IPS DF 4.7 (cell line): ENCODE measurements around the gene OR7C1.
"Not testable (repeated sequence)": the region's sequence is repeated elsewhere in the genome, so short reads cannot be mapped to it uniquely, and the experiment has no call there.

Experiments used
- DNase-seq: peaks from one replicate; pipeline ENCODE4 v3.0.0-alpha.2; 2013; ENCODE audit warnings: low spot score; ENCODE audit errors: extremely low read depth

Gene OR7C1

DNA sequence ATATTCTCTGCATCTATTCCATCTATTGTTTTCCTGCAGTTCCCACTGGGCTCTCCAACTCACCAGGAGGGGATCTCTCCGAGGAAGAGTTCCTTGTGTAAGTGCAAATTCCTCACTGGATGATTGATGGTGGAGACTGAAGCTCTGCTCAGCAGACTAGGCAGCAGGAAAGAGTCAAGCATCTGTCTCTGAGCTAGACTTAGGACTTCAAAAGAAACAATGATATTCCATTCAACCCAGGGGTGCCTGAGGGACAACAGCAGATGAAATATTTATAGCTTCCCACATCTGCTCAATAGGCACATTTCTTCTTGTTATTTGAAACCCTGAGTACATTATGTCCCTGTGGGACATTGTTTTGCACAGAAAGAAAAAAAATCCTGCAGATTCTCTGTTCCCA is at the start of gene OR7C1, which contains the start of gene OR7A5:
Gene OR7C1 (minus strand): TSS at position 175 of the 400 bp plus-strand sequence. CDS start 35,049 bp downstream, outside the sequence.
Gene OR7A5 (minus strand): TSS at position 175 of the 400 bp plus-strand sequence. CDS start 6,944 bp downstream, outside the sequence.
- no peak for DNase-seq

DNA sequence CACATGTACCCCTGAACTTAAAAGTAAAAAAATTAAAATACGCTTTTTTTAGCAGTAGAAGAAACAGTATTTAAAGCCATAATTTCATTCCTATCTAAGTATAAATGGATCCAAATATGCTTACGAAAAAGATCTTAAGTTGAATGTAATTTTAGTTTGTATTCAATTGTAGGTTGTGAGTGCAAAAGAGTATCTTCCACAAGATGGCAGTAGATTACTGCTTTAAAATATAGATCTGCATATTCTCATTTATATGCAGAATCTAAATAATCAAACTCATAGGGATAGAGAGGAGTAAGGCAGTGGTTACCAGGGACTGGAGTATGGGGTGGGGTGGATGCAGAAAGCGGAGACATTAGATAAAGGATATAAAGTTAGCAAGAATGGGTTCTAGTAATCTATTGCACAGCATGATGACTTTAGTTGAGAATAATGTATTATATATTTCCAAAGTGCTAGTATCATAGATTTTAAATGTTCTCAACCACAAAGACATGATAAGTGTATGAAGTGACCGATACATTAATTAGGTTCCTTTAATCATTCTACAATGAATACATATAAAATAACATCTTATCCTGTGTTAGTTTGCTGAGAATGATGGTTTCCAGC is 36.7 kb upstream of the OR7C1 start:
- DNase-seq = no peak

DNA sequence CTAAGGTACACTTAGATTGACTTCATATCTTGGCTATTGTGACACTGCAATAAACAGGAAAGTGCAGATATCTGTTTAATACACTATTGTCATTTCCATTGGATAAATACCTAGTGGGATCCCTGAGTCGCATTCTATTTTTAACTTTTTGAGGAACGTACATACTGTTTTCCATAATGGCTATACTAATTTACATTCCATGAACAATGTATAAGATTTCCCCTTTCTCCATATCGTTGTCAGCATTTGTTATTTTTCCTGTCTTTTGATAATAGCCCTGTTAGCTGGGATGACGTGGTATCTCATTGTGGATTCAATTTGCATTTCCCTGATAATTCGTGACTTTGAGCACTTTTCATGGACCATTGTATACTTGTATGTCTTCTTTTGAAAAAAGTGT is 33.5 kb upstream of the OR7C1 start:
- DNase-seq = no peak

DNA sequence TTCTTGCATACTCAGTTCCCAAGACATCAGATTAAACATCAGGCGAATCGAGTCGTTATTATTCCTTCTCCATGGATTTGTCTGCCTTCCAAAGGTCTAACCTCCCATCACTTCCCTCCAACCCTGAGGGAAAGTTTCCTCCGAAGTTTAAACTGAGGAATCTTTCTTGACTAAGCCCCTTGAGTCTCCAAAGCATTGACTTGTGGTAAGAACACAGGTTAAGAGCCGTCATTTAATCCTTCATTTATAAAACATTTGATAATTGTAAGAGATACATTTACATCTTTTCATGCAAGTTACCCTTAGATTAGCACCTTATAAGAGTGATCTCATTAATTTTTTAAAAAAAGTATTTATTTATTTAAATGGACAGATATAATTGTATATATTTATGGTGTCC is 13.8 kb upstream of the OR7C1 start, which contains the start of gene OR7A10:
Gene OR7A10 (minus strand): TSS at position 101 of the 400 bp plus-strand sequence. CDS start 7,045 bp downstream, outside the sequence.
- no peak for DNase-seq

DNA sequence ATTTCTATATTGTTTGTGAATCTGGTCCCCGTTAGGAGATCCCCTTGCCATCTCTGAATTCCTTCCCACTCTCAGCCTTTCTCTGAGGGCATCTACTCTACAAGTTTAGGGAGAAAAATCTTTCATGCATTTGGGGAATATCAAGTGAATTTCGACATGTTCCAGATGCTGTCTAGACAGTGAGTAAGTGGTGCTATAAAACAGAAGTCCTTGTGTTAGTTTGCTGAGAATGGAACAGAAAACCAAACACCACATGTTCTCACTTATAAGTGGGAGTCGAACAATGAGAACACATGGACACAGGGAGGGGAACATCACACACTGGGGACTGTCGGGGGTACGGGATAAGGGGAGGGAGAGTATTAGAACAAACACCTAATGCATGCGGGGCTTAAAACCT is 8.6 kb upstream of the OR7C1 start:
- no peak for DNase-seq

DNA sequence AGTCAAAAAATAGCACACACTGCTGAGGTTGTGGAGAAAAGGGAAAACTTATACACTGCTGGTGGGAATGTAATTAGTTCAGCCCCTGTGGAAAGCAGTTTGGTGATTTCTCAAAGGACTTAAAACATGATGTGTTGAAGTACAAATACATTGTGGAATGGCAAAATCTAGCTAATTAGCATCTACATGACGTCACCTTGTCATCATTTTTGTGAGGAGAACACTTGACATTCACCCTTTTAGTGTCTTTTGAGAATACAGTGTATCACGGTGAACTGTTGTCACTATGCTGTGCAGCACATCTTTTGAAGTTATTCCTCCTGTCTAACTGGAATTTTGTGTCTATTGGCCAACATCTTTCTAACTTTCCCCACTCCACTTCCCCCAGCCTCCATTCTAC is 8.2 kb upstream of the OR7C1 start:
- no peak for DNase-seq

DNA sequence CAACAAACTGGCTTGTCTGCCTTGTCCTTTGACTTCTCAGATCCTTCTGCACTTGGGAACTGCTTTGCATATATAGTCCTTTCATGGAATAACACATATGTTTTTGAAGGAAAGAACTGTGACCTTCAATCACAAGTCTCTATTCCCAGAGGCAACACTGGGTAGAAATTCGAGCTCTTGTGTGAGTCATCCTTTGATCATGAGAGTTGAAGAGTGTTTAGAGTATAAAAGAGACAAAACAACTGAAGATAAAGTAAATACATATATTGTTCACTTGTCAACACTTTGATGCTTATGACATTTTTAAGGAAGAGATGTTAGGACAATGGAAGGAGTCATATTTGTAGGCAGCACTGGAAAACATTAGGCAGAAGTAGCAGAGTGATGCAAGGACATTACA is 5.2 kb upstream of the OR7C1 start:
- no peak for DNase-seq

DNA sequence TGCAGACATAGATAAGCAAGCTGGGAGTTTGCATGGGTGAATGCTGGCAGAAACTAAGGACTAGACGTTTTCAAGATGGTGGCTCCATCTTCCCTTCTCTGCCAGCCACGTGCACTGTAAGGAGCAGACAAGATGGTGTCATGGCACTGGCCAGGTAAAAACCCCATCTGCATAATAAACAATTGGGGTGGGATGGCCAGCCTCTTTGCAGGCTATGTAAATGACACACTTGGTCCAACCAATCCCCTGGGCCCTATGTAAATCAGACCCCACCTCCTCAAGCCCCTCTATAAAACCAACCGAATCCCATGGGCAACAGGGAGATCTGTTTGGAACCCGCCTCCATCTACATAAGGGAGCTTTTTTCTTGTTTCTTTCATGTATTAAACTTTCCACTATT is 2.4 kb upstream of the OR7C1 start:
- no peak for DNase-seq

DNA sequence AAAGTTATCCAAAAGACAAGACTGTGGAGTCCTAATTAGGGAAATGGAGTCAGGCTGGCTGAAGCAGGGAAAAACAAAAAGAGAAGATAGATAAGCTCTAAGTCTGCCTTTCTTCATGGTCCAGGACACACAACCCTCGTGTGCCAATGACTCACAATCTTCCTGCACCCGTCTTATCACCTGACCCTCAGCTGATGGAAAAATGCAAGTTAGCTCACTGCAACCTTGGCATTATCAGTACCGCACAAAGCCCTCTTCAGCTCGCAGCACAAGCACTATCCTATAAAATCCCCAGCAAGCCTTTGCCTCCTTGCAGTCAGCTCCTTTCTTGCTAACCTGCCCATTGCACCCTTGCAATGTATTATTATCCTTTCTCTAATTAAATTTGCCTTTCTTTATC is 4.3 kb downstream of the OR7C1 start:
- no peak for DNase-seq

DNA sequence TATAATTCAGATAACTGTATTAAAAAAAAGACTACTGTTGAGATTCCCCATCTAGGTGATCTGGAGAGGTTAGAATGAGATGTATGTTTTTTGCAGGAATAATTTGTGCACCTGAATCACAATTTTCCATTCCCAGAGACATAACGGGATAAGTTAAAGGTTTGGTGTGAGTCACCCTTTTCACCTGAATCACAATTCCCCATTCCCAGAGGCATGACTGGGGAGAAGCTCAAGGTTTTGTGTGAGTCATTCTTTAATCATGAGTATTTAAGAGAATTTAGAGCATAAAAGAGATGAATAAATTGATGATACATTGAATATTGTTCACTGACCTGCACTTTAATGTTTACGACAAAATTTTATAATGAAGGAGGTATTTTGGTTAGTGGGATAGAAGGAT is 9.0 kb downstream of the OR7C1 start:
- no peak for DNase-seq

DNA sequence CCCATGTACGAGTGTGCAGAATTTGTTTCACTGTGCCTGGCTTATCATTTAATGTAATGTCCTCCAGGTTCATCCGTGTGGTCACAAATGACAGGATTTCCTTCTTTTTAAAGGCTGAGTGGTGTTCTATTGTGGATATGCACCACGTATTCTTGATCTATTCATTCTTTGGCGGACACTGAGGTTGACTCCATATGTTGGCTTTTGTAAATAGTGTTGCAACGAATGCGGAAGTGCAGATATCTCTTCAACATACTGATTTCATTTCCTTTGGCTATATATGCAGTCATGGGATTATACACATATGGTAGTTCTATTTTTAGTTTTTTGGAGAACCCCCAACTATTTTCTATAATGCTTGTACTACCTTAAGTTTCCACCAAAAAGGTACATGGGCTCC is 13.0 kb downstream of the OR7C1 start:
- no peak for DNase-seq

DNA sequence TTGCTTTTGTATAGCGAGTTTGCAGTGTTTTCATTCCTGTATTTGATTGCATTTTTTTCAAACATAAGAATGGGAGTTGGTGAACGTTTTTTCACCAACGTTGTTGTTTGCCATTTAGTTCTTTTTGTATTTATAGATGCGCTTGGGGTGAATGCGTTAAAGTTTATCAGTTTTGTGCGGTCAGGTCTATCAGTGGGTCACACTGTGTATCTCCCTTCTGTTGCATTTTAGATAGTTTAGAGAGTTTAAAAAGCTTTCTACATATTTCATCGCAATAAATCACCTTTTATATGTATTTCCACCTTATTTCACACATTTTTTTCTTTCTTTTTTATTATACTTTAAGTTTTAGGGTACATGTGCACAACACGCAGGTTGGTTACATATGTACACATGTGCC is 16.4 kb downstream of the OR7C1 start:
- DNase-seq = no peak

DNA sequence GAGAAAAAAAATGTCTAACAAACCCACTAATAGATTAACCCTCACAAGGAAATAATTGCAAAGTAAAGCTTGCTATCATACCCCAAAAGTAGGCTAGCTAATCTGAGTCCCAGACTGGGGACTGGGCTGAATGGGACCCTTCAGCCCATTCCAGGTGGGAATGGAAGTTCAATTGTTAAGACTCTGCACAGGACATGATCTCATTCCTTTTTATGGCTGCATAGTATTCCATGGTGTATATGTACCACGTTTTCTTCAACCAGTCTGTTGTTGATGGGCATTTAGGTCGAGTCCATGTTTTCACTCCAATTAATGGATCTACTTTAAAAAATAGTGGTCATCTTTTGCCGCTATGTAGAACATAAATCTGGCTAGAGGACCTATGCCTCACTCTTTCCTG is 17.9 kb downstream of the OR7C1 start:
- no peak for DNase-seq

DNA sequence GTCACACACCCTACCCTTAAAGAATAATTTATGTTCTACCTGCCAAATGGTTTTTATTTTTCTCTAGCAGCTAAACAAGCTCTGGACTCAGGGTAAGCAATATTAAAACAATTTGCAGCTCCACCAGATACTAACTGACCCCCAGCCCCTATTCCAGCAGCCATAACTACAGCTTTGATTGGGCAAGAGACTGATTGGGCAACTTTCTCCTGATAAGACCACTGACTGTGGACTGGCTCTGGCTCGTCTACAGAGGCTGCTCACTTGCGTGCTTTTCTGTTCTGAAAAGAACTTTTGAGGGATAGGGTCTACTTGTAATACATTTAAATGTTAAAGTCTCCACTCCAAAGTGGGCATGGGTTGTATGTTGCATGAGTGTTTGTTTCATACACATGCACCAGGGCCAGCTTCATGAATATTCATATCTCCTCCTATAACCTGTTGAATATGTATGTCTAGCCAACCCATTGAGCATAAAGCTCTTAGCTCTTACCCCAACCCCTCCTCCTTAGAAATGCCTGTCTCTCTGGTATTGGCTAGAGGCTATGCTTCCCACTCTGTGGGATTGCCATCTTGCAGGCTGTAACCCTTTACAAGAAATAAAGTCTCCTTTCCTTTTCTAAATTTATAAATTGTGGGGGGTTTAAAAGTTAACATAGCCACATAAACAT is 19.9 kb downstream of the OR7C1 start:
- DNase-seq = no peak

DNA sequence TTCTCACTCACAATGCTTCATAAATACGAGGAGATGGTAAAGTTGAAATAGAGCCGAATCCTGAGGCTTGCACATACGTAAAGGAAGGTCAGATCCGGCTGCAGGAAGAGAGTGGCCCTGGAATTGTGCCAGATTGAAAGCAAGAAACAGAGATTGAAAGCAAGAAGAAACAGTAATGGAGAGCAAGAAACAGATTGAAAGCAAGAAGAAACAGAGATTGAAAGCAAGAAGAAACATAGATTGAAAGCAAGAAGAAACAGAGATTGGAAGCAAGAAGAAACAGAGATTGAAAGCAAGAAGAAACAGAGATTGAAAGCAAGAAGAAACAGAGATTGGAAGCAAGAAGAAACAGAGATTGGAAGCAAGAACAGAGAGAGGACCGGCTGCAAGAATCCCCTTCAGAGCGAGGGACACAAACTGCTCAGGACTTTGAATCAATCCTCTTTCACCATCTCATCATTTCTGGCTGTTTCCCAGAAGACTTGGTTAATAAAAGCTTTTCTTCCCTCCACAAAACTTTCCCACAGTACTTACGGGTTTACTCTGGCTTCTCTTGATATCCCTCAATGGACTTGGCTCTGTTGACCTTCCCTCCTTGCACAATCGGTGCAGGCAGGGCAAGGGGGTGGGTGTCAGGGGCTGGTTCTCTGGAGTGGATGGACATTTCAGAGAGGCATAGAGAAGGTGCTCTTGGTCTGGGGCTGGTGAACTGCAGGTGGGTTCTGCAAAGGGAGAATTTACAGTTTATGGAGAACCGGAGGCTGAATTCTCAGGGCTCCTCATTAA is 25.5 kb downstream of the OR7C1 start:
- DNase-seq = no peak

DNA sequence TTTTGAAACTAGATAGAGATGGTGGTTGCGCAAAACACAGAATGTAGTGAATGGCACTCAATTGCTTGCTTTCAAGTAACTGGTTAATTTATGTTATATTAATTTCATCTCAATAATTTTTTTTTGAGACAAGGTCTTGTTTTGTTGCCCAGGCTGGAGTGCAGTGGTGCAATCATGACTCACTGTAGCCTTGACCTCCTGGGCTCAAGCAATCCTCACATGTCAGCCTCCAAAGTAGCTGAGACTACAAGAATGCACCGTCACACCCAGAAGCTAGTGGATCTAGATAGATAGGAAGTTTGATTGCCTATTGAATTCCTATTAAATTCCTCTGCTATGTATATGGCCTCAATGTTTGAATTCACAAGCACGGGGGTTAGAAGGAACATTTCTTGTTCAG is 30.2 kb downstream of the OR7C1 start:
- DNase-seq = no peak

DNA sequence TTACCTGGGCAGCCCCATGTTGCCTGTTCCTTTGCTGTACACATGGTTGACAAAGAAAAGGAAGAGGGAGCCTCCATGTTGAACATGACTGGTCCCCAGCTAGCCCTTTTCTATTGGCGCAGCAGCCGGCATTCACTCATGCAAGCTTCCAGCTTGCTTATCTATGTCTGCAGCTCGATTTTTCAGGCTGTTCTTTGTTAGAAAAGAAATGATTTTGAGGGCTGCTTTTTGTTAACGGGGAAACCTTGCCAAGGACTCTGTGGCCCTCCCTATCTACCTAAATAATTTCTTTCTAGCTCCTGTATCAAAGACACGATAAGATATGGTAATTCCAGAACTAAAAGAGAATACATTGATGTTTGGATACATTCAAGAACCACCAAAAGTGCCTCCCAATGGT is 36.2 kb downstream of the OR7C1 start:
- DNase-seq = no peak

DNA sequence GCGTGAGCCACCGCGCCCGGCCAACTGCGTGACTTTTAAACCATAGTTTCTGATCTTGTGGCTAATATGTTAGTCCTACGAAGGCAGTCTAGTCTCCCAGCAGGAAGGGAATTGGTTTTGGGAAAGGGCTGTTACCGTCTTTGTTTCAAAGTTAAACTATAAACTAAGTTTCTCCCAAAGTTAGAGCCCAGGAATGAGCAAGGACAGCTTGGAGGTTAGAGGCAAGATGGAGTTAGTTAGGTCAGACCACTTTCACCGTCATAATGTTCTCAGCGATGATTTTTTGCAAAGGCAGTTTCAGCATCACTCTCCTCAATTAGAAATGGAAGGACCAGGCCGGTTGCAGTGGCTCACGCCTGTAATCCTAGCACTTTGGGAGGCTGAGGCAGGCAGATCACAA is 39.0 kb downstream of the OR7C1 start:
- DNase-seq = no peak

DNA sequence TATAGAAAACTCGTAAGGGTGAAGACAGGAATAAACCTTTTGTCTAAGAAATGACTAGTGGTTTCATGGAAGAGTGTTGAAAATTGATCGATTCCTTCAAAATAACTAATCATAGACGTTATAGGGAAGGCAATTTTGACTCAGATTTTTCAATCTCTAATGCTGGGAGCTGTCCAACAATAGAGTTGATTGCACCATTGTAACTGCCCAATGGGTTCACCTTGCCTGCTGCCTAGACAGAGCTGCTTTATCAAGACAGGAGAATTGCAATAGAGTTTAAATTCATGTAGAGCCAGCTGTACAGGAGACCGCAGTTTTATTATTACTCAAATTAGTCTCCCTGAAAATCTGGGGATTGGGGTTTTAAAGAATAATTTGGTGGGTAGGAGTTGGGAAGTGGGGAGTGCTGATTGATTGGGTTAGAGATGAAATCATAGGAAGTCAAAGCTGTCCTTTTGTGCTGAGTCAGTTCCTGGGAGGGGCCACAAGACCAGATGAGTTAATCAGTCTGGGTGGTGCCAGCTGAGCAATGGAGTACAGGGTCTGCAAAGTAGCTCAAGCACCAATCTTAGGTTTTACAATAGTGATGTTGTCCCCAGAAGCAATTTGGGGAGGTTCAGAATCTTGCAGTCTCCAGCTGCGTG is 39.8 kb downstream of the OR7C1 start:
- DNase-seq = no peak

DNA sequence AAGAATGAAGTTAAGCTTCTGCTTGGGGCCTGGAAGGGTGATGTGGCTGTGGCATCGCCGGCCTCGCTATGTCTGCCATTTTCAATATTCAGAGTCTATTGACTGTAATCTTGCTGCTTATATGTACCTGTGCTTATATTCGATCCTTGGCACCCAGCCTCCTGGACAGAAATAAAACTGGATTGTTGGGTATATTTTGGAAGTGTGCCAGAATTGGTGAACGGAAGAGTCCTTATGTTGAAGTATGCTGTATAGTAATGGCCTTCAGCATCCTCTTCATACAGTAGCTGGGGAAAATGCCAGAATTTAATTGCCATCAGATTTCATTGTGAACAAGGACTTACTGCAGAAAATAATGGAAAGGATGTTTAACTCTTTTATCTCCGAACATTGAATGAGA is 42.7 kb downstream of the OR7C1 start:
- not testable (repeated sequence) for DNase-seq

DNA sequence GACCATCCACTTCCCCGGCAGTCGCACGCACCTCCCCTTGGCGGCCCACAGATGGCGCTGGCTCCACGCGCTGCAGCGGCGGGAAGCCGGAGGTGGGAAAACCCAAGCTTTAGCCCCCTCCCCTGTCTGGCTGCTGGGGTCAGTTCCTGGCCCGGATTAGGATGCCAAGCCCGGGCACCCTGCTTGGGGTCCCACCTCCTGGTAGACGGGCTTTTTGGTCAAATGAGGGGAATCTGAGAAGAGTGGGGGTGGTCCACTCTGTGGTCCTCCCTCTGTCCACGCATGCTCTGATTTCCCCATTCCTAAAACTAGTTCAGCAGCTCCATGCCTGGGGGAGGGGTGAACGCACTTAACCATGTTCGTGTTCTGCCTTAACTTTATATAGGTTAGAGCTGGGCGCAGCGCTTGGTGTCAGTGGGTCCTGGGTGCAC is 48.5 kb downstream of the OR7C1 start:
- DNase-seq = no peak
